Brain pericyte (primary cell): ENCODE data around the gene FAM169A.
"Not testable (repeated sequence)": the region's sequence is repeated elsewhere in the genome, so short reads cannot be mapped to it uniquely, and the experiment has no call there.

Experiments
- DNase-seq: peaks from one replicate; pipeline ENCODE4 v3.0.0-alpha.2; 2012; ENCODE audit warnings: low read depth, low spot score

The FAM169A gene

GRCh38 chr5:74869414-74869813 is 3.2 kb upstream of the FAM169A start:
- not testable (repeated sequence) for DNase-seq

- DNase-seq, result no peak
Measured at GRCh38 chr5:74866596-74867162, 492 bp upstream of the FAM169A start.

- no peak for DNase-seq
Measured at GRCh38 chr5:74865256-74865803, 857 bp downstream of the FAM169A start.

- DNase-seq, result no peak
Measured at GRCh38 chr5:74864823-74865222, 1.4 kb downstream of the FAM169A start.

- DNase-seq, result no peak
Measured at GRCh38 chr5:74863726-74864125, 2.5 kb downstream of the FAM169A start.

GRCh38 chr5:74862221-74862620 is 4.0 kb downstream of the FAM169A start:
- no peak for DNase-seq

- not testable (repeated sequence) for DNase-seq
Measured at GRCh38 chr5:74856975-74857374, 9.2 kb downstream of the FAM169A start.

- DNase-seq, result no peak
Measured at GRCh38 chr5:74853256-74853655, 12.9 kb downstream of the FAM169A start.

- no peak for DNase-seq
Measured at GRCh38 chr5:74851684-74852353, 14.4 kb downstream of the FAM169A start.

- DNase-seq, result no peak
Measured at GRCh38 chr5:74850789-74851425, 15.3 kb downstream of the FAM169A start.

GRCh38 chr5:74850030-74850429 is 16.2 kb downstream of the FAM169A start:
- DNase-seq, result no peak

- no peak for DNase-seq
Measured at GRCh38 chr5:74848553-74849025, 17.6 kb downstream of the FAM169A start.

- DNase-seq, result no peak
Measured at GRCh38 chr5:74839229-74839628, 27.0 kb downstream of the FAM169A start.

GRCh38 chr5:74838262-74838661 is 27.9 kb downstream of the FAM169A start:
- no peak for DNase-seq

GRCh38 chr5:74837115-74837514 is 29.1 kb downstream of the FAM169A start:
- no peak for DNase-seq

- DNase-seq, result no peak
Measured at GRCh38 chr5:74833537-74834266, 32.5 kb downstream of the FAM169A start.

- DNase-seq, result no peak
Measured at GRCh38 chr5:74829413-74829812, 36.8 kb downstream of the FAM169A start.

GRCh38 chr5:74822288-74822687 is 43.9 kb downstream of the FAM169A start:
- DNase-seq, result no peak

GRCh38 chr5:74816875-74817274 is 49.3 kb downstream of the FAM169A start:
- DNase-seq, result no peak

- no peak for DNase-seq
Measured at GRCh38 chr5:74810915-74811314, 55.3 kb downstream of the FAM169A start.

- no peak for DNase-seq
Measured at GRCh38 chr5:74801941-74802340, 64.2 kb downstream of the FAM169A start.

- DNase-seq, result no peak
Measured at GRCh38 chr5:74801197-74801596, 65.0 kb downstream of the FAM169A start.
